ENCODE results near the gene MFF. TPM values are rescaled to one million over a fixed set of nuclear protein-coding genes. Genes with fewer than 3 reads are reported as not detected.

Gene MFF
- total RNA-seq, 2 donors from 2014 or later, result 74.8 to 93.0 TPM

DNA sequence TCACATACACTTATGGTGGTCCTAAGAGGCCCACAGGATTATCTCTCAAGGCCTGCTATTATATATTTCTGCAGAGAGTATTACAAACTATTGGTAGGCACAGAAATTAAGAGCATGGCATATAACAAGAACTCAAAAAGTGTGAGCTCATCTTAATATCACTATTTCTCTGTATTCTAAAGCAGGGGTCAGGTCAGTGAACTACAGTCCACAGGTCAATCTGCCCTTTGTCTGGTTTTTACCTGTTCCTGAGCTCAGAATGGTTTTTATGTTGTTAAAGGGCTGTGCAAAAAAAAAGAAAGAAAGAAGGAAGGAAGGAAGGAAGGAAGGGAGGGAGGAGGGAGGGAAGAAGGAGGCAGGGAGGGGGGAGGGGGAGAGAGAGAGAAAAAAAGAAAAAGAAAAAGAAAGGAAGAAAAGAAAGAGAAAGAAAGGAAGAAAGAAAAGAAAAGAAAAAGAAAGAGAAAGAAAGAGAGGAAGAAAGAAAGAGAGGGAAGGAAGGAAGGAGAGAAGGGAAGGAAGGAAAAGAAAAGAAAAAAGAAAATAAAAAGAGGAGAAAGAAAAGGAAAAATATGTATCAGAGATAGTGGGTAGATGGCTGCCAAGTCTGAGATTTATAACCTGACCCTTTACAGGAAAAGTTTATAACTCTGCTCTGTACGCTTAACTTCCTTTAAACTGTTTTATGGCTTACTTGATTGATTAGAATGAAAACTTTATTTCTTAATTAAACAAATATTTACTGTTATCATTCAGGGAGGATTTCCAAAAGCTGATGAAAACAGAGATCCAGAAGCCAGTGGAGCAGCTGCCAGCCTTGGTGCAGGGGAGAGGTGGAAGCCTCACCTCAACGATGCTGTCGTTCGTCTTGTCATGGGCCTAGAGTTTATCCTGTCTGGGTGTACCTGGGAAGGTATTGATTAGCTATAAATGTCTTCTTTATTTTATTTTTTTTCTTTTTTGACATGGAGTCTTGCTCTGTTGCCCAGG, 73.9 kb downstream of the MFF start:
- Histone ChIP-seq H3K27me3 (ENCODE audit: control insufficient read depth, insufficient read depth, low read length, poor library complexity, severe bottlenecking) (no peaks in the 10 kb centered on the region), H3K36me3 (ENCODE audit: control insufficient read depth, insufficient read depth, low read length) (no peaks in the 10 kb centered on the region), H3K9ac (ENCODE audit: extremely low read depth, low read length, poor library complexity, severe bottlenecking) (no peak overlapping the region), H3K27ac (ENCODE audit: low read depth, low read length) (no peak overlapping the region), H3K4me3 (ENCODE audit: low read length) (no peak overlapping the region), H3K9me3 (ENCODE audit: control insufficient read depth, low read length) (no peaks in the 10 kb centered on the region), H3K4me1 (ENCODE audit: control insufficient read depth, insufficient read depth, low read length) (no peaks in the 10 kb centered on the region)
- no peaks in the 10 kb centered on the region for H3K36me3 Mint-ChIP-seq (ENCODE audit: low read depth)
- no peaks in the 10 kb centered on the region for H3K4me1 Mint-ChIP-seq
- TF ChIP-seq, protein P1, sequence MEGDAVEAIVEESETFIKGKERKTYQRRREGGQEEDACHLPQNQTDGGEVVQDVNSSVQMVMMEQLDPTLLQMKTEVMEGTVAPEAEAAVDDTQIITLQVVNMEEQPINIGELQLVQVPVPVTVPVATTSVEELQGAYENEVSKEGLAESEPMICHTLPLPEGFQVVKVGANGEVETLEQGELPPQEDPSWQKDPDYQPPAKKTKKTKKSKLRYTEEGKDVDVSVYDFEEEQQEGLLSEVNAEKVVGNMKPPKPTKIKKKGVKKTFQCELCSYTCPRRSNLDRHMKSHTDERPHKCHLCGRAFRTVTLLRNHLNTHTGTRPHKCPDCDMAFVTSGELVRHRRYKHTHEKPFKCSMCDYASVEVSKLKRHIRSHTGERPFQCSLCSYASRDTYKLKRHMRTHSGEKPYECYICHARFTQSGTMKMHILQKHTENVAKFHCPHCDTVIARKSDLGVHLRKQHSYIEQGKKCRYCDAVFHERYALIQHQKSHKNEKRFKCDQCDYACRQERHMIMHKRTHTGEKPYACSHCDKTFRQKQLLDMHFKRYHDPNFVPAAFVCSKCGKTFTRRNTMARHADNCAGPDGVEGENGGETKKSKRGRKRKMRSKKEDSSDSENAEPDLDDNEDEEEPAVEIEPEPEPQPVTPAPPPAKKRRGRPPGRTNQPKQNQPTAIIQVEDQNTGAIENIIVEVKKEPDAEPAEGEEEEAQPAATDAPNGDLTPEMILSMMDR (conservative IDR thresholded peaks at IDR 0.05), result no peak
- no peak for DNase-seq
- H3K27ac Mint-ChIP-seq, result no peak overlapping the region
- H3K9me3 Mint-ChIP-seq, result no peaks in the 10 kb centered on the region
- 65% methylated on average over 3 of the region's 4 CpGs; no CpG with 5 or more reads in 1 of the 2 experiments for WGBS, 2 experiments (ENCODE audit: insufficient coverage in 1 of 2, insufficient read length in 1 of 2)
- H3K27me3 Mint-ChIP-seq (ENCODE audit: insufficient read depth), result no peaks in the 10 kb centered on the region
- no peak overlapping the region for H3K4me3 Mint-ChIP-seq

DNA sequence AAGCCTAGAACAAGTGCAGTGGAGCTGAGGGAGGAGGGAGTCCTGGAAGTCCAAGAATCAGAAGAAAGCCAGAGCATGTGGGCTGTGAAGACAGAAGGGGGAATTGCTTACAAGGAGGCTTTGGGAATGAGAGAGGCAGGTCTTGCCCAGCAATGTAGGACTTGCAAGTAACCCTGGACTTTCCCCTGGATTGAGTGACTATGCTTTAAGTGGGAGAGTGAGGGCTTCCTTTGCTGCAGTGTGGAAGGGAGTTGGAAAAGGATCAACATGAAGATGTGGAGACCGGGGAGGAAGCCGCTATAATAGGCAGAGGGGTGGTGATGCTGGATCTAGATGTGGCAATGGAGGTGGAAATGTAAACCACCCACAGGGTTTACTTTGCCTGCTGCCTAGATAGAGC, 76.5 kb downstream of the MFF start:
- Mint-ChIP-seq H3K9me3 (no peaks in the 10 kb centered on the region), H3K4me1 (peaks cover 3% of the 10 kb centered on the region), H3K36me3 (ENCODE audit: low read depth) (no peaks in the 10 kb centered on the region), H3K4me3 (no peak overlapping the region), H3K27ac (no peak overlapping the region), H3K27me3 (ENCODE audit: insufficient read depth) (no peaks in the 10 kb centered on the region)
- H3K4me1 ChIP-seq (ENCODE audit: control insufficient read depth, insufficient read depth, low read length), result no peaks in the 10 kb centered on the region
- H3K4me3 ChIP-seq (ENCODE audit: low read length), result no peak overlapping the region
- H3K27ac ChIP-seq (ENCODE audit: low read depth, low read length), result no peak overlapping the region
- 67 to 93% methylated on average over 1 to 2 of the region's 2 CpGs for WGBS, 2 experiments (ENCODE audit: insufficient coverage in 1 of 2, insufficient read length in 1 of 2)
- no peaks in the 10 kb centered on the region for H3K27me3 ChIP-seq (ENCODE audit: control insufficient read depth, insufficient read depth, low read length, poor library complexity, severe bottlenecking)
- no peak overlapping the region for H3K9ac ChIP-seq (ENCODE audit: extremely low read depth, low read length, poor library complexity, severe bottlenecking)
- TF ChIP-seq, protein P1 (conservative IDR thresholded peaks at IDR 0.05), result no peak
- H3K9me3 ChIP-seq (ENCODE audit: control insufficient read depth, low read length), result no peaks in the 10 kb centered on the region
- no peak for DNase-seq
- H3K36me3 ChIP-seq (ENCODE audit: control insufficient read depth, insufficient read depth, low read length), result no peaks in the 10 kb centered on the region

DNA sequence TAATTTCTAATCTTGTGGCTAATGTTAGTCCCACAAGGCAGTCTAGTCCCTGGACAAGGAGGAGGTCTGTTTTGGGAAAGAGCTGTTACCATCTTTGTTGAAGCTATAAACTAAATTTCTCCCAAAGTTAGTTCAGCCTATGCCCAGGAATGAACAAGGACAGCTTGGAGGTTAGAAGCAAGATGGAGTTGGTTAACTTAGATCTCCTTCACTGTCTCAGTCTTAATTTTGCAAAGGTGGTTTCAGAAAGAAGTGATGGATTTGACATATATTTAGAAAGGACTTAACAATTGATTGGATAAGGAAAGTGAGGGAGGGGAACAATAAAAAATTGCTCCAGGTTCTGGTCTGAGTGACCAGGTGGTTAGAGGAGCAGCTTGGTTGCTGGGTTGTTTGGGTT, 77.3 kb downstream of the MFF start:
- H3K4me3 Mint-ChIP-seq, result no peak overlapping the region
- Histone ChIP-seq H3K4me1 (ENCODE audit: control insufficient read depth, insufficient read depth, low read length) (no peaks in the 10 kb centered on the region), H3K27ac (ENCODE audit: low read depth, low read length) (no peak overlapping the region), H3K36me3 (ENCODE audit: control insufficient read depth, insufficient read depth, low read length) (no peaks in the 10 kb centered on the region), H3K9ac (ENCODE audit: extremely low read depth, low read length, poor library complexity, severe bottlenecking) (no peak overlapping the region), H3K4me3 (ENCODE audit: low read length) (no peak overlapping the region), H3K9me3 (ENCODE audit: control insufficient read depth, low read length) (no peaks in the 10 kb centered on the region), H3K27me3 (ENCODE audit: control insufficient read depth, insufficient read depth, low read length, poor library complexity, severe bottlenecking) (no peaks in the 10 kb centered on the region)
- no peaks in the 10 kb centered on the region for H3K9me3 Mint-ChIP-seq
- no peaks in the 10 kb centered on the region for H3K27me3 Mint-ChIP-seq (ENCODE audit: insufficient read depth)
- peaks cover 6% of the 10 kb centered on the region for H3K4me1 Mint-ChIP-seq
- no peak for DNase-seq
- TF ChIP-seq, protein P1 (conservative IDR thresholded peaks at IDR 0.05), result no peak
- no peaks in the 10 kb centered on the region for H3K36me3 Mint-ChIP-seq (ENCODE audit: low read depth)
- no peak overlapping the region for H3K27ac Mint-ChIP-seq
